ENCODE results near the gene TAGLN2.

- TF ChIP-seq GATA3 (IDR thresholded peaks at IDR 0.05; ENCODE audit: low read depth, low read length) (no peak), GATA2 (IDR thresholded peaks at IDR 0.05; ENCODE audit: low read depth, low read length) (no peak)
These were observed 52.4 kb downstream of the TAGLN2 start for GRCh38 chr1:159872891-159873290.

Data from SH-SY5Y (cell line).